ENCODE measurements around the gene ZC3H15.
"Not testable (repeated sequence)": the region's sequence is repeated elsewhere in the genome, so short reads cannot be mapped to it uniquely, and the experiment has no call there.

ZC3H15 gene

DNA sequence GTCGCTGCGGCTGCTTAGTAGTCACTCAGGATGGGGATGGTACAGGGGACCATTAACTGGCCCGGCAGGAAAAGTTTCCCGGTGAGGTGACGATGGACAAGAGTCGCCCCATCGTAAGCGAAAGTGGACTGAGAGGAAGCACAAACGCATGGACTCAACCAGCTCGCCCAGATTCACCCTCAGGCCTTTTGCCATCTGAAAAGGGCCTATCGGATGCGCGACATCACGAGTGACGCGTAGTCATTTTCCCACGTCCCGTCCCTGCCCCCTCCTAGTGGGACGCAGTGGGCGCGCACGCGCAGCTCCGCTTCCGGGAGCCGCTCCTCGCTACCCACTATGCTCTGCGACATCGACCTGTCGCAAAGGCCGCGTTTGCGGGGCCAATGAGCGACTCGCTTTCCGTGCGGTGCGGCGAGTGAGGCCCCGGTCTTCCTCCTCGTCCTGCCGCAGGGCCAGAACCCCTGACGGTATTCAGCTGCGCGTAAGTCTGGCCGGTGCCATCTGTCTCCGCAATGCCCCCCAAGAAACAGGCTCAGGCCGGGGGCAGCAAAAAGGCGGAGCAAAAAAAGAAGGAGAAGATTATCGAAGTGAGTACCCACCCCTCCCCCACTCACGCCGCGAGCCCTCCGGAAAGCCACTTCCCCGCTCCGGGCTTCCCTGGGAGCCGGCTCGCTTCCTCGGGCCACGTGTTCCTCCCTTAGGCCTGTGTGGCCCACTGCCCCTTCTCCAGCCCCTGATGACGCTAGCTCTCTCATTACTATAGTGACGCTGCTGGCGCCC is at the start of gene ZC3H15:
ZC3H15 (plus strand) TSS at position 390 of the 780 bp plus-strand sequence; CDS start at position 513, 123 bp downstream.
- peak; percentile 98 for DNase-seq

DNA sequence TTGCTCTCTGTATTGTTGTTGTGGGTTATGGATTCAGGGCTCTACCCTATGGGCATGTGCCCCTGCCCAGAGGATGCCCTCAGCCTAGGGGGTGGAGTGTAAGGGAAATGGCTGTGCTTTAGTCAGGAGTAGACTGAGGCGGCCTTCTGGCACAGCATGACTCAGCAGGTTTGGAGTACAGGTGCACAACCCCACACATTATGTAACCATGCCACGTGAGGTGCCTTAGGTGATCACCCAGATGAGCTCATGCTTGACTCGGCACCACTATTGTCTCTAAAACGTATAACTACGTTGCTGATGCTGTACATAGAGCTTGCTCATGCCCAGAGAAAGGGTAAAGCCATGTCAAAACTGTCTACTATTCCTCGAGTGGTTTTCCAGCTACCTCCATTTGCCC is 48.3 kb upstream of the ZC3H15 start:
- DNase-seq: no peak

DNA sequence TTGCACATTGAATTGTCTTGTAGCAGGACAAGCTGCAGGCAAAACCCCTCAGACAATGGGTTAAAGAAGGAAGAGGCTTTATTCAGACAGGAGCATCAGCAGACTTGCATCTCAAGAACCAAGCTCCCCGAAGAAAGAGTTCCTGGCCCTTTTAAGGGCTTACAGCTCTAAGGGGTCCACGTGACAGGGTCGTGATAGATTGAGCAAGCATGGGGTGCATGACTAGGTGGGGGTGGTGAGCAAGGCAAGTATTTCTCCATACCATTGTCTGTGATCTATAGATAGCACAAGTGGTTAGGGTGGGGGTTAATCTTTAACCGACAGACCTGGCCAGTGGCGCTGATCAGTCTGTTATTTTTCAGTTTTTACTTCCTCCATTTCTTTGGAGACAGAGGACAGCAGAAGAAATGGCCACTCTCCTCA is 46.4 kb upstream of the ZC3H15 start:
- DNase-seq: not testable (repeated sequence)

DNA sequence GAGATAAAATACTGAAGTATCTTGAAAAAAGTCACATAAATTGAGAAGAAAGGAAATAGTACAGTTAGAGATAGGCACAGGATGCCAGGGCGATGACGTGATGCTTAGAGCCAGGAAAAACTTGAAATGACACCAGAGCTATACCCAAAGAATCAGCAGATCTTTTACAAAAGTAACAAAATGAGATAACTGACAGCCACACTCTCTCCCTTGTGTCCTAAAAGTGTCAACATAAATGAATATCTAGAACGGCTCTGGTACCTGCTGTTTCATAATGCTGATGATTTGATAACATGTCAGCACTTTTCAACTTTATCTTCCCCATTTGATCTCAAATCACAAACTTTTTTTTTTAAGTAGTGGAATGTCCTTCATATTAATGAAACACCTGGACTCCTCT is 45.6 kb upstream of the ZC3H15 start:
- DNase-seq: no peak

DNA sequence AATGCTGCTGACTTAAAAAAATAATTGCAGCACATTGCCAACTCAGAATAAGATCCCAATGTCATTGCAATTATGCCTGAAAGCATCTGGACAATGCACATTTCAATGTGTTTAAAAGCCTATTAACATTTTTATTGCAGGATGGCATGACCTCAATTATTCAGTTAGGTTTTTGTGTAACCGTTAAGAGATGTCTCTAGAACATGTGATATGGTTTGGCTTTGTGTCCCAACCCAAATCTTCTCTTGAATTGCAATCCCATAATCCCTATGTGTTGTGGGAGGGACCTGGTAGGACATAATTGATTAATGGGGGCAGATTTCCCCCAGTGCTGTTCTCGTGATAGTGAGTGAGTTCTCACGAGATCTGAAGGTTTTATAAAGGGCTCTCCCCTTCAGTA is 43.2 kb upstream of the ZC3H15 start:
- DNase-seq: no peak

DNA sequence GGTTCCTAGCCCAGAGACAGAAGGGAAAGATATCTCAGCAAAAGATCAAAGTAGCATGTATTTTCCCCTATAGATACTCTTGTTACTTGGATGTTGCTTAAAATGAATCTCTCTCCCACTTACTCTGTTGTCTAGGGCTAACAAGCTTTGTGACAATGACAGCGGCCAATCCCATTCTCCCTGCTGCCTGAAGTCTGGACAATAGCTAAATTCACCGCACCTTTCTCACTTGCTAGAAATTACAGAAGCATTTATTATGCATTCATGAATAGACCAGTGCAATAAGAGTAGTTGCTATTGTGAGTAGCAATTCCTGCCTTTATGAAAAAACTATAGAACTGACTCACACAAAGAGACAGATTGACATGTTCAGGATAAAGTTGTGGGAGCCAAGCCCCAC is 42.2 kb upstream of the ZC3H15 start:
- DNase-seq: no peak

DNA sequence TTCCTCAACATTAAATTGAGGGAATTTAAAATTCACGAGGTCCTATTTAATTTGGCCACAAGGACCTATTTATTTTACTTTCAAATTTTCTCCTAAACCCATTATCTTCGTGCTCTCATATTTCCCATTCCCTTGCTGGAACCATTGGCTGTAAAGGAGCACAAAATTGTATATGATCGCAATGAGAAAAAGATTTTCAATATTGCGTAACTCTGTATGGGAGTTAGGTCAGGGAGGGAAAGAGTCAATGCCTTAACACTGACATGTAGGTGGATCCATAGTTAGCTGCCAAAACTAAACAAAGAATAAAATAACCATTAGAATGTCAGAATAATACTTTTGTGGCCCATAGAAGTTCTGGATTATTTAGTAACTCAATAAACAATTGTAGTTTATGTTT is 40.6 kb upstream of the ZC3H15 start:
- no peak for DNase-seq

DNA sequence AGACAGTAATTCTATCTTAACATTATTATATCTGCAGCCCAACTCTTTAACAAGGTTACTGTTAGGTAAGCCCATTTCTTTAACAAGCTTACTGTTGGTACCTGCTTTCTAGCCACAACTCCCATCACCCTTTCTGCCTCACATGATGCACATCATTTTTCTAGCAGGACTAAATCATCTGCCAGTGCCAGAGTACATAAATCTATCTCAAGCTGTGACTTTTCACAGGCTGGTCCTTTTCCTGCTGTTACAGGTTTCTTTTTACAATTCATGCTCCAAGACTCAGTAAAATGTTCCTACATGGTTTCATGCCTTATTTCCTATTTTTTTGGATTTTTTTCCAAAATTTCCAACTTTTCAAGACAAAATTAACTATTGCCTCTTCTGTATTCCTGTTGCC is 30.4 kb upstream of the ZC3H15 start:
- DNase-seq: no peak

DNA sequence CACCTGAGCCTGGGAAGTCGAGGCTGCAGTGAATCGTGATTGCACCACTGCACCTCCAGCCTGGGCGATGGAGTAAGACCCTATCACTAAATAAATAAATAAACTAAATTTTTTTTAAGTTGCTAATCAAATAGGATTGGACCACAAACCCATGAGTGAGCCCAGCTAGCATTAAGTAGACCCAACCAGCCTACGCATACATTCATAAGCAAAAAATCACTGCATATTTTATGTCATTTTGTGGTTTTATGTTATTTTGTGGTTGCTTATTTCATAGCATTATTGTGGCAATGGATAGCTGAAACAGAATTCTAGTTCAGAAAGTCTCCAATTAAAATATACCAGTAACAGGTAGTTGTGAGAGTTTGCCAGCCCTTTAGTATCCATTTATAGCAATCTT is 29.1 kb upstream of the ZC3H15 start:
- DNase-seq: no peak

DNA sequence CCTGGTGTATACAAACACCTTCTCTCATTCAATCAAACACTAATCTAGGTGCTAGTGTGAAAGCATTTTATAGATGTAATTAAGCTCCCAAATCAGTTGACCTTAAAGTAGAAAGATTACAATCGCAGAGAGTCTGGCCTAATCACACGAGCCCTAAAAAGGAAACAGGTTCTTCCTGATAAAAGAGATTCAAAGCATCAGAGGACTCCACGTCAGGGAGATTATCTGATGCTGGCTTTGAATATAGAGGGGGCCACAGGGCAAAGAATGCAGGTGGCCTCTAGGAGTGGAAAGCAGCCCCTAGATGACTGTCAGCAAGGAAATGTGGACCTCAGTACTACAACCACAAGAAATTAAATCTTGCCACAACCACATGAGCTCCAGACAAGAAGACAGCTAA is 28.2 kb upstream of the ZC3H15 start:
- no peak for DNase-seq

DNA sequence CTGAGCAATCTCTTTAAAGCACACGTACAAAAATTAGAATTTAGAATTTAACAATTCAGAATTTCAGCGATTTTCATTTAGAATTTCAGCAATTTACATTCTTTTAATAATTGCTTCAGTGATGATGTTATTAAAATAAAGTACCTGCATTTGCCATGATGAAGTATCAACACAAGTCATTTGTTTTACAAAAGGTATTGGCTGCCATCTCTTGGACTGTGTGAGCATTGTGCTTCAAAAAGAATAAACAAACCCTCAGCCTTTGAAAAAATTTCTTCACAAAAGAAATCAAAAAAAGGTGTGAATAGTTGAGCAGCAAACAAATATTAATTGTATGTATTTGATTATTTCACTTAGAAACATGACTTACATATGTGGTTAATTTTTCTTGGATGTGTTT is 27.1 kb upstream of the ZC3H15 start:
- no peak for DNase-seq

DNA sequence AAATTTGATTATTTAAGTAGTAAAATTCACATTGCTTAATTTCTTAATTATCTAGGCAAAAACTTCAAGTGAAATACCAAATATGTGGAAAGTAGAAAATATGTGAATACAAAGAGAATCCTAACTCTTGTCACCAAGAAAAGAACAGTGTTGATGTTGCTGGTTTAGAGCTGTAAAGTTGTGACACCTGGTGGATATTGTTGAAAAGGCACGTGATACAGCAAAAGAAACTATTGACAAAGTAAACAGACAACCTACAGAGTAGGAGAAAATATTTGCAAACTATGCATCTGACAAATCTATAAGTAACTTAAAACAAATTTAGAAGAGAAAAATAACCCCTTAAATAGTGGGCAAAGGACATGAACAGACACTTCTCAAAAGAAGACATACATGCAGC is 25.6 kb upstream of the ZC3H15 start:
- no peak for DNase-seq

DNA sequence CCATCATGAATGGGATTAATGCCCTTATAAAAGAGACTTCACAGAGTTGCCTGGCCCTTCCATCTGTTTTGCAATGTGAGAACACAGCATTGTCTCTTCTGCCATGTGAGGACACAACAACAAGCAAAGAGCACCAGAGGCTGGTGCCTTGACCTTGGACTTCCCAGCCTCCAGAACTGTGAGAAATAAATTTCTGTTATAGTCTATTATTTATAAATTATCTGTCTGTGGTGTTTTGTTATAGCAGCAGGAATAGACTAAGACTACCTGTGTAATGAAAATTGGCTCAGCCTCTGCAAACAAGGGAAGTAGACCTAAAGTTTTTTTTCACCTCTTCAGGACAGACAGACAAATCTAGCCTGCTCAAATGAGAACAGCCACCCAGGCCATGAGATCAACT is 19.3 kb upstream of the ZC3H15 start:
- no peak for DNase-seq

DNA sequence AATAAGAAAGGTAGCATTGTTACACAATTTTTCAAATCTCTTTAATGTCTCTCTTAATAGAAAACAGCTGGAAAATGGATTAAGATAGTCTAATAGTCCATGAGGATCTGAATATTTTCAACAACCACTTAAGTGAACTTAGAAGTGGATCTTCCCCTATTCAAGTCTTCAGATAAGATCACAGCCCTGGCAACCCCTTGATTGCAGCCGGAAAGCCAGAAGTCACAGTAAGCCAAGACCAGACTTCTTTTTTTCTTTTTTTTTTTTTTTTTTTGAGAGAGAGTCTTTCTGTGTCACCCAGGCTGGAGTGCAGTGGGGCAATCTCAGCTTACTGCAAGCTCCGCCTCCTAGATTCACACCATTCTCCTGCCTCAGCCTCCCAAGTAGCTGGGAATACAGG is 18.6 kb upstream of the ZC3H15 start:
- no peak for DNase-seq

DNA sequence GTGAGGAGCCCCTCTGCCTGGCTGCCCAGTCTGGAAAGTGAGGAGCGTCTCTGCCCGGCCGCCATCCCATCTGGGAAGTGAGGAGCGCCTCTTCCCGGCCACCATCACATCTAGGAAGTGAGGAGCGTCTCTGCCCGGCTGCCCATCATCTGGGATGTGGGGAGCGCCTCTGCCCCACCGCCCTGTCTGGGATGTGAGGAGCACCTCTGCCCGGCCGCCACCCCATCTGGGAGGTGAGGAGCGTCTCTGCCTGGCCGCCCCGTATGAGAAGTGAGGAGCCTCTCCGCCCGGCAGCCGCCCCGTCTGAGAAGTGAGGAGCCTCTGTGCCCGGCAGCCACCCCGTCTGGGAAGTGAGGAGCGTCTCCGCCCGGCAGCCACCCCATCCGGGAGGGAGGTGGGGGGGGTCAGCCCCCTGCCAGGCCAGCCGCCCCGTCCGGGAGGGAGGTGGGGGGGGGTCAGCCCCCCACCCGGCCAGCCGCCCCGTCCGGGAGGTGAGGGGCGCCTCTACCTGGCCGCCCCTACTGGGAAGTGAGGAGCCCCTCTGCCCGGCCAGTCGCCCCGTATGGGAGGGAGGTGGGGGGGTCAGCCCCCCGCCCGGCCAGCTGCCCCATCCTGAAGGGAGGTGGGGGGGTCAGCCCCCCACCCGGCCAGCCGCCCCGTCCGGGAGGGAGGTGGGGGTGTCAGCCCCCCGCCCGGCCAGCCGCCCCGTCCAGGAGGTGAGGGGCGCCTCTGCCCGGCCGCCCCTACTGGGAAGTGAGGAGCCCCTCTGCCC is 13.2 kb upstream of the ZC3H15 start:
- DNase-seq: not testable (repeated sequence)

DNA sequence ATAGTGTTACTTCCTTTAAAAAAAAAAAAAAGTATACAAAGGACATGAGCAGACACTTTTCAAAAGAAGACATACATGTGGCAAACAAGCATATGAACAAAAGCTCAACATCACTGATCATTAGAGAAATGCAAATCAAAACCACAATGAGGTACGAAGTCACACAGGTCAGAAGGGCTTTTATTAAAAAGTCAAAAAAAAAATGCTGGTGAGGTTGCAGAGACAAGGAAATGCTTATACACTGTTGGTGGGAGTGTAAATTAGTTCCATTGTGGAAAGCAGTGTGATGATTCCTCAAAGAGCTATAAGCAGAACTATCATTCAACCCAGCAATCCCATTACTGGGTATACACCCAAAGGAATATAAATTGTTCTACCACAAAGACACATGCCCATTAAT is 11.8 kb upstream of the ZC3H15 start:
- DNase-seq: not testable (repeated sequence)

DNA sequence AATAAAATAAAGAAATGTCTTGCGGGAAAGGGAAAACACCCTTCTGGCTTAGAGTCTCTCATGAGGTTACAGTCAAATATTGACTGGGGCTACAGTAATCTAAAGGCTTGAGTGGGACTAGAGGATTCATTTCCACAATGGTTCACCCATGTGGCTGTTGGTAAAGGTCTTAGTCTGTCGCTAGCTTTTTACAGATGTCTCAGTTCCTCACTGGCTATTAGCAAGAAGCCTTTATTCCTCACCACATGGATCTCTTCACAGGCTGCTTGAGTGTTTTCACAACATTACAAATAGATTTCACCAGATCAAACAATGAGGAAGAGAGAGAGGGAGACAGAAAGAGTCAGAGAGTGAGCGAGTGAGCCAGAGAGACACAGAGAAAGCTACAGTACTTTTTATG is 8.3 kb upstream of the ZC3H15 start:
- no peak for DNase-seq

DNA sequence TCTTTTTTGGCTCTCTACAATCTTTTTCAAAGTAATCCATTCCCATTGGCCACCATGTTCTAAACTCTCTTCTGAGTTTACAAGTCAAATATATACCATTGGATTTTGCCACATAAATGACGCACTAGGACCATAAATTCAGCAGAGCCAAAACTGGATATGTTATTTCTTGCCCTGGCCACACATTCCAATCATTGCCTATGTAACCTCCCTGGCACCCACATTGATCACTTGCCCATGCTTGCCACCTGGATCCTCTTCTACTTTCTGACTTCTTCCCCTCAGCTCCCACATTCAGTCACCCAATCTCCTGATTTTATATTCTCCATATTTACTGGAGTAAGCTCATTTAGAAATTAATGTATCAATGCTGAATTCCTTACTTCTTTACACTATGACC is 5.1 kb upstream of the ZC3H15 start:
- no peak for DNase-seq

DNA sequence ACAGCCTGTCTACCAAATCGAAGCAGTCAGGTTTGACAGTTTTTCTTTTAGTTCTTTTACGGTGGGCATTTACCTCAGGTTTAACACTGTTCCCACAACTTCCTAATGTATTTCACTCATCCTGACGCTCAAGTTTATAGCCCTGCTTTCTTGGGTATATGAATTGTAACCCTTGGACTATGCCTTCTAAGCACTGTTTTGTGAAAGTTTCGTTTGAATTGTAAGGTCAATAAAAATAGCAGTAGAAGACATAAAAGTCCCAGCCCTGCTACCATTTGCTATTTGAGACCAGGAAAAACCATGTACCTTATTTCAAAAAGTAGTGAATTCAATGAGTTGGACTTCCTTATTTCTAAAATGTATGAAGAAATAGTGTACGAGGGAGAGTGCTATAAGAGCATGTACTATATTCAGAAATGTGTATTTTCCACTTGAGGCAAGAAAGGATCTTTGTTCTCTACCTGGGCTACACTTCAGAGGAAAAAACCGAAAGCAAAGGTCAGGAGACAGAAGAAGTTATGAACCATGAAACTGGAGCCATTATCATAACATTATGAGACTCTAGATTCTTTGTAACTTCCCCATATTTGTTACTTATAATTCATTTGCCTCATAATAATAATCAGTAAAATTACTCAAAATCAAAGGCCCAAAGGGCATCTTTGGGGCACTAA is 1.9 kb upstream of the ZC3H15 start:
- no peak for DNase-seq

DNA sequence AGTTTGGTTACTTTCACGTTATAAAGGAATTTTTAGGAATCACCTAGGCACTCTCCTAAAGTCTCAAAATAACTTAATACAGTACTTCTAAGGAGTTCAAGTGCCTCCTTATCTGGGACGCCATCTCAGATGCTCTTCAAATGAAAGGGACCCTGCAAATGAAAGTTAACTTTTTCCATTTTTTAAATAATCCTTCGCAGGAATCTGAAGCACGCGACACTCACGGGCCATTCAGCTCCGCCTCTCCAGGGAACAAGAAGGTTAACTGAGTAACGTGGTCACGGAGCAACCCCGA is 537 bp upstream of the ZC3H15 start:
- no peak for DNase-seq

DNA sequence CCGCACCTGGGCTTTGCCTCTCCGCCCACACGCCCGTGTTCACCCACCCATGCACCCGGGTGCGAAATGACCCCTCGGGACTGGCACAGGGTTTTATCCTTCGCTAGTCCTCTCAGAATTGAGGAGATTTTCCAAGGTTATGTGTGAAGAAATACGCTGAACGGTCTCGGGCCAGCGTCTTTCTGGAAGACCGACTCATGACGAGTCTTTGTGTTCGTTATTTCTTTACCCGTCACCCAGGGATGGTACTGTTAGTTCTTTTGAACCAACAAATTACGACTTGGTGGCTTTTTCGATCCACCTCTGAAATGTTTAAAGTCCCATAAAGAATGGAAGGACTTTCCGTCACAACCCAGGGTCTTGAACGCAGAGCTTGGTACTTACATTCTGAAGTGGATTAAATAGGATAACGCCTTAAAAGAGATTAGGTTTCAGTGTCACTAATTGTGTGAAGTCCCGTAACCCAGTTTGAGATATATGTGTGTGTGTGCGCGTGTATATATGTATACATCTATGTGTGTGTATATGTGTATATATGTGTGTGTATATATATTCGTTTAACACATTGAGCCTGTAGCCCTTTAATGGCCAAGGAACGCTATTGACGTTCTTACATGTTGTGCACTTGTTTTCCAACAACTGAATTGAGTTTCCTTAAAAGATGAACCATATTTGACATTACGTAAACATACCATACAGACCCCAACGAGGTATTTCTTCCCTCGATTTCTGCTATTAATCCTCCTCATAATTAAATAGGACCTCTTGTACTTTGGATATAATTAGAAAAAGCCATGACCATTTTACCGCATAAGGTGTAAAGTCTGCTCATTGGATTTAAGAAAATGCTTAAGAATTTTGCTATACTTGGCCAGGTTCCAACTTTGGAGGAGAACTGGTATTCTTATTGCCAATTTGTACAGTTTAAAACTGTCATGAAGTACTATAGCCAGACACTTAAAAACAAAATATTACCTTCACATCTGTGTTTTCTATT is 889 bp downstream of the ZC3H15 start:
- no peak for DNase-seq

DNA sequence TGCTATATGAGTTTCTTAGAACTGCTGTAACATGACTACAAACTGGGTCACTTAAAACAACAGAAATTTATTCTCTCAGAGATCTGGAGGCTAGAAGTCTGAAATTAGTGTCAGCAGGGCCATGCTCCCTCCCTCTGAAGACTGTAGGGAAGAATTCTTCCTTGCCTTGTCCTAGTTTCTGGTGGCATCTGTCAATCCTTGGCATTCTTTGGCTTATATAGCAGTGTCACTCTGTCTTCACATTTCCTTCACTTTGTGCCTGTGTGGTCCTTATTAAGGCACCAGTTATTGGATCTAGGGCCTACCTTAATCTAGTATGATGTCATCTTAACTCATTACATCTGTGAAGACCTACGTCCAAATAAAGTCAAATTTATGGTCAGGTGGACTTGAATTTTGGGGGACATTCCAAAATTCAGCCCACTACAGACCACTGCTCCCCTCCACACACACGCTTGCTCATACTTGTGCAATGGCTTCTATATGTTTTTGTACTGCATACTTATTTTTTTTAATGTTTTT is 7.6 kb downstream of the ZC3H15 start:
- DNase-seq: no peak

DNA sequence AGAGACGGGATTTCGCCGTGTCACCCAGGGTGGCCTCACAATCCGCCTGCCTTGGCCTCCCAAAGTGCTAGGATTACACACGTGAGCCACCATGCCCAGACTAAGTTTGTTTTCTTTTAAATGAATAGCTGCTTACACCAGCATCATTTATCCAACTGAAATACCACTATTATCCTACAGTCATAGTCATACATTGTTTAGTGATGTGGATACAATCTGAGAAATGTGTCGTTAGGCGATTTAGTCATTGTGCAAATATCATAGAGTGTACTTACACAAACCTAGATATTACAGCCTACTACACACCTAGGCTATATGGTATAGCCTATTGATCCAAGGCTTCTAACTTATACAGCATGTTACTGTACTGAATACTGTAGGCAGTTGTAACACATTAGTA is 10.3 kb downstream of the ZC3H15 start:
- no peak for DNase-seq
